Raji (cell line): ENCODE results near the gene APOBEC3G.
A peak's percentile ranks its signal among the peaks of the same experiment; 100 is the strongest.

Source experiments
- POLR2A ChIP-seq: IDR thresholded peaks from 2 replicates; pipeline ENCODE4 v1.6.1; 2011; ENCODE audit warnings: low read depth, low read length, control low read depth; ENCODE audit not compliant: insufficient read depth

The APOBEC3G gene

GRCh38 chr22:39077026-39077840 lies at the start of gene APOBEC3G:
APOBEC3G (plus strand) TSS chr22:39077275; CDS start chr22:39077362, 87 bp downstream.
- peak; percentile 49 for TF ChIP-seq POLR2A

- TF ChIP-seq POLR2A = no peak
Observed at GRCh38 chr22:39027717-39028116, 49.4 kb upstream of the APOBEC3G start.

GRCh38 chr22:39028281-39028680 lies 48.8 kb upstream of the APOBEC3G start:
- no peak for TF ChIP-seq POLR2A

GRCh38 chr22:39029227-39029626 lies 47.8 kb upstream of the APOBEC3G start:
- TF ChIP-seq POLR2A = no peak

- no peak for TF ChIP-seq POLR2A
Observed at GRCh38 chr22:39030705-39031104, 46.4 kb upstream of the APOBEC3G start.

GRCh38 chr22:39039306-39040126 lies 37.6 kb upstream of the APOBEC3G start:
- TF ChIP-seq POLR2A = no peak

GRCh38 chr22:39040538-39041296 lies 36.4 kb upstream of the APOBEC3G start, which contains the start of gene APOBEC3F:
APOBEC3F (plus strand) TSS chr22:39040864; CDS start chr22:39040961, 97 bp downstream.
- peak; percentile 44; the same call in 1 of the 2 replicates for TF ChIP-seq POLR2A

- no peak for TF ChIP-seq POLR2A
Observed at GRCh38 chr22:39041908-39042307, 35.2 kb upstream of the APOBEC3G start.

GRCh38 chr22:39055658-39056057 lies 21.4 kb upstream of the APOBEC3G start:
- TF ChIP-seq POLR2A = no peak

GRCh38 chr22:39066442-39067276 lies 10.4 kb upstream of the APOBEC3G start:
- TF ChIP-seq POLR2A = peak; percentile 42; the same call in 1 of the 2 replicates

- no peak for TF ChIP-seq POLR2A
Observed at GRCh38 chr22:39068033-39068785, 8.9 kb upstream of the APOBEC3G start.

- TF ChIP-seq POLR2A = no peak
Observed at GRCh38 chr22:39070186-39070585, 6.9 kb upstream of the APOBEC3G start.

GRCh38 chr22:39073981-39074380 lies 3.1 kb upstream of the APOBEC3G start:
- TF ChIP-seq POLR2A = no peak
